GM19099 (cell line): ENCODE results near the gene TOP1.

Experiments used
- POLR2A ChIP-seq: IDR thresholded peaks from 3 replicates; pipeline ENCODE4 v1.6.1; 2011; ENCODE audit warnings: low read depth; ENCODE audit not compliant: insufficient read length; ENCODE audit errors: extremely low read depth

The TOP1 gene

GRCh38 chr20:41110012-41110411 is 81.4 kb downstream of the TOP1 start:
- no peak for TF ChIP-seq POLR2A

DNA sequence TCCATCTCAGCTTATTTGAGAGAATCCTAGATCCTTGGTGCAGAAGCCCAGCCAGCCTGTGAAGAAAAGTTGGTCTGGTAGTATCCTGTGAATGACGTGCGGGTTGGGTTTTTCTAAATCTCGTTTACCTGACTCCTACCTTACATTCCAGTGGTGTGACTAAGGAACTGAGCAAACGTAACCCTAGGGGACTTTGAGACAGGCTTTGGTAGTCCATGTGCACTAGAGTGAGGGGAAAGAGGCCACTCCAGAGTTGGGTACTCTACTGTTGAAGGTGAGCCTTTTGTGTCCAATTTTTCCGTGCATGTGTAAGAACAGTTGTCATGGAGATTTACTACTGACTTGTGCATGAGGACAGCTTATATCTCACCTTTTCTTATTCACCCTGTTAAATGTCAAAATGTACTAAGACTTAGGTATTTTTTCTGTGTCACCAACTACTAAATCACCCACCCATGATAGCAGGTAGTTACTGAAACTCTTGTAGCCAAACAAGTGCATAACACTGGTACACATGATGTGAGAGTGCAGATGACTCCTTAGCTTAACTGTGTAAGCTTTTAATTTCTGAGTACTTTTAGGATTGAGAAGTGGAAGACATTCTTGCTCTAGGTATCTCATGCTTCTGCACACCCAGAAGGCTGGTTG is 82.4 kb downstream of the TOP1 start:
- TF ChIP-seq POLR2A, result no peak

GRCh38 chr20:41111578-41111951 is 82.9 kb downstream of the TOP1 start:
- no peak for TF ChIP-seq POLR2A

- no peak for TF ChIP-seq POLR2A
Measured at GRCh38 chr20:41116282-41116956, 87.8 kb downstream of the TOP1 start.

DNA sequence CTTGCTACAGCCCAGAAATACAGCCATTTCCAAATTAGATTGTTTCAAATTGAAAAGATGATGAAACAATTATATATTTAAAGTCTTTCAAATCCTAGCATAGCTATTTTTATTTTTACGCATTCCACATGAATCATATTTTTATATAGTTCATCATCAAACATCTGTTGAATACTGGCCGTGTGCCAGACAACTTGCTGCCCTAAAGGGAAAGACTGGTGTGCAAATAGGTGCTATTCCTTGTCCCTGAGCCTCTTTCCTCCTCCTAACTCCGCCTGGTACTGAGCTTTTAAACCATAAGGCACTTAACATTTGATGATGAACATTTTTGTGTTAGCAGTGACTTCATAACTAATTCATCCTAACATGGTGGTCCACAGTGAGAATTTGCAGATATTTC is 90.0 kb downstream of the TOP1 start:
- no peak for TF ChIP-seq POLR2A

DNA sequence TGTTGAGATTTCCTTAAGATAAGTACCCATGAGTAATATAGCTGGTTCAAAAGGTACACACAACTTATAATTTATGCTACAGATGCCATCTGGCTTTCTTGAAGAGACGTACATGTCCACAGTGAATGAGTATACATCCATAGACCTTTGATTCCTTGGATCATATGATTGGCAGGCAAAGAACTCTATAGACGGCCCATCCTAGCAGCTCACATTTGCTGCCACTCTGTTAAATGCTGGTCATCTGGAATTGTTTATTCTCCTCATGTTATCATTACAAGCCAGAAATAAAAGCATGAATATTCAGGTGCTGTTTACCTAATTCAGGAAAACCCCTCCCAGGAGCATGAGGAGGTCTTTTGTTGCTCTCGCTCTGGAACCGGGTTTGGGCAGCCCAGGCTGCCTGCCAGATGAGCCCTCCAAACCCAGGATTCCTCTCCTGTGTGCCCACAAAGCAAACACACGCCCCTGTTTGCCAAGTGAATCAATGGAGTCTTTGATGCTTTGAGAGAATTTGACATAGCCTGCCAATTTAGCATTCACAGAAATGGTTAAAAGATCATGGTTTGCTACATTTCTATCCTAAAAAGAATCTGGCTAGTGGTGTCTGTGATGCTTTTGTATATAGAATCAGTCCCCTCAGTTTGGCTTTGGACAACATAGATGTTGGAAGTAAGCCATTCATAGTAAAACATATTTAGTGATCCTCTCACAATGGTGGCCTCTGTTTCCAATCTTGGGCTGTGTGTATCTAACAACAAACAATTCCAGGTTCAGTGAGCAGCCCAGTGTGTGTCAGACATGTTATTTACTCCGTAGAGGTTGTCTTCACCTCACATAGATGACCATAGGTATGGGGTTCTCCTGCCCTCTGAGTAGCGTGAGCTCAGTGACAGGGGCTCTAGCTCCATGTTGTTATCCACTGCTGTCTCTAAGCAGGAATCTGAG is 91.3 kb downstream of the TOP1 start:
- no peak for TF ChIP-seq POLR2A

GRCh38 chr20:41121399-41121798 is 92.8 kb downstream of the TOP1 start:
- TF ChIP-seq POLR2A, result no peak

GRCh38 chr20:41123631-41124030 is 95.0 kb downstream of the TOP1 start:
- no peak for TF ChIP-seq POLR2A

DNA sequence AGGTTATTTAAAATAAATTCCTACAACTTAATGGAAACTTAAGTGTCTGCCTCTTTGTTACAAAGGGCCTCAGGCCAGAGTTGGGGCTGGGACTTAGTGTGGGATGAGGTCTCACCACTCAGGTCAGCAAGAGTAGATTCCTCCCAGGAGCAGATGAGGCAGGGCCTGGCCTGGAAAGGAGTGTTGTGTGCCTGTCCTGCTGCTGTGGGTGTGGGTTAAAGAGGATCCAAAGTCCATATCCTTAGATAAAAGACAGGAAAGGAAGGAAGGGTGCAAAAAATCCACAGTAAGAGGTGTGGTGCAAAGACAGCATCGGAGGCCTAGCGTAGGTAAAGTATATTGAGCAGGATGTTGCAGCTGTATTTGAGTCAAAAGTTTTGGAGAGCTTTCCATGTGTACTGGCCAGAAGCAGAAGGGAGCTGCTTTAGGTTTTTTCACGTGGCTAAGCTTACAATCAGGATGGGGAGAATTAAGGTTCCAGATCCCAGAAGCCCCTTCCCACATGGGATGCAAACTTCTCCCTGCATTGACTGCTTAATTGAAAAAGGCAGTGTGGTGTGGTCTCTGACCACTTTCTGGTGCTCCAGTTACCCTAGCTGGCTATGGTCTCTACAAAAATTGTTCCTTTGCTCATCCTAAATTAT is 96.0 kb downstream of the TOP1 start:
- TF ChIP-seq POLR2A, result no peak

DNA sequence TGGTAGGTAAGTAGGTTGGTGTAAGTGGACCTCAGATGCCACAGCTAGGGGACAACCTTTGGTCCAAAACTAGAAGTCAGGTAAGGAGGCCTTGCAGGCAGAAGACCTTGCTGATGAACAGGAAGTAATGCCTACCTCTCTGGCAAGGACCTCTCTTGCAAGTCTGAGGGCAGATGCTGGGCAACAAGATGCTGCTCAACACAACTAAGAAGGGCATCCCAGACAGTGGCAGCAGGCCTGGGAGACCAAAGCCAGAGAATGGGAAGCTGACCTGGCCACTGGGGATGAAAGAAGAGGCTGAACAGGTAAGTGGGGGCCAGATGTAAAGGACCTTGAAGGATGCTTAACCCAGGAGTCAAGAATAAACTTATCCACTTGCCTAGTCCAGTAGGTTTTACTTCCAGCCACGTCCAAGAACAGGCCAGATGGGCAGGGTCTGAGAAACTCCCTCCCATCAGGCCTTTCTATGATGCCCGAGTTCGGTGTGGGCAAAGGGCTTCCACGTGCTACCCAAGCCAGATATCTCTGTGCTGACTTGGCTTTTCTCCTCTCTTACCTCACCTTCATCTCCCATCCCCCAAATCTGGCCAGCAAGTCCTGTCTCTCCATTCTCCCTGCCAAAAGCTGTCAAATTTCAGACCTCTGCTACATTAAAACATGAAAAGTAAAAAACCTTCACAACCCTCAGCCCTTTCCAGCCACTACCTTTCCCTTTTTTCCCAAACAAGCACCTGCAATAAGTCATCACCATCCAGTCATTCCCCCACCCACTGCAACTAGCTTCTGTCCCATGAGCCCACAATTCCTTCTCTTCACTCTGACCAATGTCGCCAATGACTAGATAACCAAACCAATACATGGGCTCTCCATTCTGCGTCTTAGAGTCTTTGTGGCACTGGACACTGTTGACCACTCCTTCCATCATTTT is 97.2 kb downstream of the TOP1 start:
- TF ChIP-seq POLR2A, result no peak

GRCh38 chr20:41126719-41127118 is 98.1 kb downstream of the TOP1 start:
- TF ChIP-seq POLR2A, result no peak

GRCh38 chr20:41131594-41132387 is 103.2 kb downstream of the TOP1 start:
- no peak for TF ChIP-seq POLR2A

GRCh38 chr20:41133709-41134361 is 105.2 kb downstream of the TOP1 start:
- TF ChIP-seq POLR2A, result no peak
